Natural killer cell (primary cell): ENCODE results near the gene LRRN3. TPM values are rescaled to one million over a fixed set of nuclear protein-coding genes. Genes with fewer than 3 reads are reported as not detected.

Experiments used
- ATAC-seq, 3 donors: fragments of 150-1000 bp in 2 of 3; fragments of 200-7000 bp in 1 of 3; cut with Tn5 transposase; 1 replicate in 1 of 3; 2 replicates in 2 of 3; pipeline ENCODE4 v1.10.0; 2021; ENCODE audit warnings: mild to moderate bottlenecking in 2 of 3, moderate library complexity in 2 of 3
- DNase-seq, 2 donors: peaks; one replicate each; pipeline versions ENCODE4 v3.0.0 to v3.0.0-alpha.2; 2013 to 2021; ENCODE audit warnings: mixed read lengths in 1 of 2
- H3K27ac ChIP-seq: one replicate; pipeline ENCODE4 v1.5.1; 2013; ENCODE audit warnings: mild to moderate bottlenecking, low read length
- H3K27me3 ChIP-seq: one replicate; pipeline ENCODE4 v1.6.1; 2013; ENCODE audit warnings: low read length; ENCODE audit not compliant: control insufficient read depth, insufficient read depth
- H3K36me3 ChIP-seq: one replicate; pipeline ENCODE4 v1.6.1; 2013; ENCODE audit warnings: low read length; ENCODE audit not compliant: control insufficient read depth, insufficient read depth
- H3K4me1 ChIP-seq: one replicate; pipeline ENCODE4 v1.6.1; 2013; ENCODE audit warnings: low read length; ENCODE audit not compliant: control insufficient read depth, insufficient read depth
- H3K4me3 ChIP-seq: one replicate; pipeline ENCODE4 v1.5.1; 2013; ENCODE audit warnings: low read length
- H3K9me3 ChIP-seq: one replicate; pipeline ENCODE4 v1.6.1; 2013; ENCODE audit warnings: low read length; ENCODE audit not compliant: control insufficient read depth, insufficient read depth
- H3K27ac Mint-ChIP-seq, 2 donors: one replicate each; pipeline ENCODE4 v1.8.0; 2022; ENCODE audit warnings: mild to moderate bottlenecking in 2 of 2, mixed read lengths in 2 of 2, moderate library complexity in 1 of 2
- H3K27me3 Mint-ChIP-seq, 2 donors: one replicate each; pipeline ENCODE4 v1.8.0; 2022; ENCODE audit warnings: low read depth in 2 of 2, mixed read lengths in 2 of 2
- H3K36me3 Mint-ChIP-seq: one replicate; pipeline ENCODE4 v1.8.0; 2022; ENCODE audit warnings: mixed read lengths
- H3K4me1 Mint-ChIP-seq, 2 donors: one replicate each; pipeline ENCODE4 v1.8.0; 2022; ENCODE audit warnings: mixed read lengths in 2 of 2
- H3K4me3 Mint-ChIP-seq: one replicate; pipeline ENCODE4 v1.8.0; 2022; ENCODE audit warnings: mild to moderate bottlenecking, moderate library complexity, mixed read lengths
- H3K9me3 Mint-ChIP-seq, 2 donors: one replicate each; pipeline ENCODE4 v1.8.0; 2022; ENCODE audit warnings: mixed read lengths in 2 of 2
- WGBS: methylation state at CpG from one replicate; pipeline ENCODE4 v1.1.7; 2013; ENCODE audit warnings: missing lambda C conversion rate; ENCODE audit not compliant: insufficient coverage; 5-methylcytosine and 5-hydroxymethylcytosine counted together
- intact Hi-C: fragments of 100-400 bp; cut with micrococcal nuclease; formaldehyde crosslinking; loops from one replicate; pipeline ENCODE4 v1.14.2; 2022
- total RNA-seq, 4 donors: library from RNA; stranded (reverse); fragments of 120-200 nt in 1 of 4; gene quantifications; one replicate each; pipeline versions ENCODE4 v1.2.3 to v1.2.4, GENCODE V29; 2013 to 2022
- TF ChIP-seq, protein P1 (sequence below): fragments of 200-600 bp; IDR thresholded peaks from one replicate; pipeline ENCODE4 v1.8.0; 2022; ENCODE audit warnings: antibody characterized with exemption

The LRRN3 gene
- total RNA-seq, 3 donors from 2014 or later (not counting 1 experiment from before 2014, with no cell fraction given), result 0.27 to 0.90 TPM; not detected in 1

DNA sequence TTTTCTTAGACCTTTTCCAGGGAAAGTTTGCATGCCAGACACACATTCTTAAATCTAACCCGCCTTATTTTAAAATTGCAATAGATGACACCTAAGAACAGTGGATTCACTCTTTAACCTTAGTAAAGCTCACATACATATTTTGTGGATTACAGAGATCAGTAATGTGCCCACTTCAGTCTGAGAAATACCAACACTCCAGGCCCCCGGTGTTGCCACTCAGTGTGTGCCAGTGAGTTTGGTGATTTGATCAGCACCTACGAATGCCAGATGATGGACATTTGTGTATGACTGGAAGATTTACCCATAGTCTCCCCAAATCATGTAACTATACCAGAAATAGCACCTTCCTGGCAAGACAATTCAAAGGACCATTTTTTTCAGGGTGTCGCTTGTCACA is 2.6 kb downstream of the LRRN3 start:
- Histone ChIP-seq H3K4me3 (no peak overlapping the region), H3K4me1 (no peaks in the 10 kb centered on the region), H3K9me3 (no peaks in the 10 kb centered on the region), H3K27ac (no peak overlapping the region), H3K36me3 (no peaks in the 10 kb centered on the region), H3K27me3 (no peaks in the 10 kb centered on the region)
- no peaks in the 10 kb centered on the region for H3K9me3 Mint-ChIP-seq
- no peaks in the 10 kb centered on the region for H3K27me3 Mint-ChIP-seq
- intact Hi-C loops, result no loop called here
- ATAC-seq (no peak), DNase-seq (no peak)
- H3K27ac Mint-ChIP-seq, result no peak overlapping the region
- WGBS, result 89% methylated on average over 3 of the region's 4 CpGs
- H3K4me3 Mint-ChIP-seq, result peak overlapping the region; percentile 9
- no peaks in the 10 kb centered on the region for H3K36me3 Mint-ChIP-seq
- H3K4me1 Mint-ChIP-seq, result no peaks in the 10 kb centered on the region
- TF ChIP-seq, protein P1, sequence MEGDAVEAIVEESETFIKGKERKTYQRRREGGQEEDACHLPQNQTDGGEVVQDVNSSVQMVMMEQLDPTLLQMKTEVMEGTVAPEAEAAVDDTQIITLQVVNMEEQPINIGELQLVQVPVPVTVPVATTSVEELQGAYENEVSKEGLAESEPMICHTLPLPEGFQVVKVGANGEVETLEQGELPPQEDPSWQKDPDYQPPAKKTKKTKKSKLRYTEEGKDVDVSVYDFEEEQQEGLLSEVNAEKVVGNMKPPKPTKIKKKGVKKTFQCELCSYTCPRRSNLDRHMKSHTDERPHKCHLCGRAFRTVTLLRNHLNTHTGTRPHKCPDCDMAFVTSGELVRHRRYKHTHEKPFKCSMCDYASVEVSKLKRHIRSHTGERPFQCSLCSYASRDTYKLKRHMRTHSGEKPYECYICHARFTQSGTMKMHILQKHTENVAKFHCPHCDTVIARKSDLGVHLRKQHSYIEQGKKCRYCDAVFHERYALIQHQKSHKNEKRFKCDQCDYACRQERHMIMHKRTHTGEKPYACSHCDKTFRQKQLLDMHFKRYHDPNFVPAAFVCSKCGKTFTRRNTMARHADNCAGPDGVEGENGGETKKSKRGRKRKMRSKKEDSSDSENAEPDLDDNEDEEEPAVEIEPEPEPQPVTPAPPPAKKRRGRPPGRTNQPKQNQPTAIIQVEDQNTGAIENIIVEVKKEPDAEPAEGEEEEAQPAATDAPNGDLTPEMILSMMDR, result no peak

DNA sequence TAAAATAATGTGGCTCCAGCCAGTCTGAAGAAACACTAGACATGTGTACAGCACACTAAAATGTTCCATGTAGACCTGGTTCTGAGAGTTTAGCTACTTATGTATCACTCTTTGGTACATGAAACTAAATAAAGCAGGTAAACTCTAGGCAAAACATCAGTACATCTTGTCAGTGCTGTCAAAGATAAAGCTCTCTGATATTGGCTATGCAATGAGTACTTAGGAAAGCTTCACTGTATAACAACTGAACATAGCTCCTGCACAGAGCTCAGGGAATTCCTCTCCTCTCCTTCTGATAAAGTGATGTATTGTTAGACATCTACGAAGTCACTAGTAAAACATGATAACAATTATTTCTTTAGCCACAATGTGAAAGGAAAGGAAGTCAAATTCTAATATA is 3.5 kb downstream of the LRRN3 start:
- Histone ChIP-seq H3K4me1 (no peaks in the 10 kb centered on the region), H3K27ac (no peak overlapping the region), H3K36me3 (no peaks in the 10 kb centered on the region), H3K27me3 (no peaks in the 10 kb centered on the region), H3K4me3 (no peak overlapping the region), H3K9me3 (no peaks in the 10 kb centered on the region)
- H3K27me3 Mint-ChIP-seq, result no peaks in the 10 kb centered on the region
- ATAC-seq, result no peak
- TF ChIP-seq, protein P1, result no peak
- H3K4me1 Mint-ChIP-seq, result no peaks in the 10 kb centered on the region
- H3K9me3 Mint-ChIP-seq, result no peaks in the 10 kb centered on the region
- H3K27ac Mint-ChIP-seq, result no peak overlapping the region
- no peak overlapping the region for H3K4me3 Mint-ChIP-seq
- no peaks in the 10 kb centered on the region for H3K36me3 Mint-ChIP-seq
- no peak for DNase-seq
- no CpG with 5 or more reads among the region's 1 CpG for WGBS
- intact Hi-C loops, result no loop called here

DNA sequence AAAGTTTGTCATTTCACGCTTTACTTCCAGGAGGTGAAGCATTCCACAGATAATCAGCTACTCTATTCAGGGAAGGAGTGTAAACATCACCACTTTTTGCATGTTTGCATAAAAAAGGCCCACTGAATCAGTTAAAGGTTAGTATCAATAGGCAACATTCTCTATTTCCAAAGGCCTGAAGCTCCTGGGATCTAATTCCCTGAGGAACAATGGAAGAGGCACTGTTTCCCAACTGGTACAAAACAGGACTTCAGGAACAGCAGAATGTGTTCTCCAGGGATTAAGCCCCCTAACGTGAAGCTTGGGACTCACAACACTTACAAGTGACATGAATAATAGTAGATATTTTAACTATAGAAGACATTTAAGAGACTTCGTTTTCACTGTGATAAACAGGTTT is 6.1 kb downstream of the LRRN3 start:
- H3K9me3 ChIP-seq, result no peaks in the 10 kb centered on the region
- 100% methylated on average over 1 of the region's 3 CpGs for WGBS
- no peak overlapping the region for H3K4me3 ChIP-seq
- no peaks in the 10 kb centered on the region for H3K27me3 ChIP-seq
- Mint-ChIP-seq H3K4me3 (no peak overlapping the region), H3K27me3 (no peaks in the 10 kb centered on the region), H3K27ac (no peak overlapping the region), H3K9me3 (no peaks in the 10 kb centered on the region), H3K36me3 (no peaks in the 10 kb centered on the region), H3K4me1 (no peaks in the 10 kb centered on the region)
- no peaks in the 10 kb centered on the region for H3K36me3 ChIP-seq
- intact Hi-C loops, result no loop called here
- ATAC-seq (no peak), DNase-seq (no peak)
- no peaks in the 10 kb centered on the region for H3K4me1 ChIP-seq
- H3K27ac ChIP-seq, result no peak overlapping the region
- TF ChIP-seq, protein P1, result no peak
